ENCODE data around the gene EZH1. TPM values are rescaled to one million over a fixed set of nuclear protein-coding genes. Genes with fewer than 3 reads are reported as not detected.
A peak's percentile ranks its signal among the peaks of the same experiment; 100 is the strongest.

EZH1 gene
- total RNA-seq, 4 donors from 2014 or later: 32.7 to 71.9 (median 43.9) TPM

DNA sequence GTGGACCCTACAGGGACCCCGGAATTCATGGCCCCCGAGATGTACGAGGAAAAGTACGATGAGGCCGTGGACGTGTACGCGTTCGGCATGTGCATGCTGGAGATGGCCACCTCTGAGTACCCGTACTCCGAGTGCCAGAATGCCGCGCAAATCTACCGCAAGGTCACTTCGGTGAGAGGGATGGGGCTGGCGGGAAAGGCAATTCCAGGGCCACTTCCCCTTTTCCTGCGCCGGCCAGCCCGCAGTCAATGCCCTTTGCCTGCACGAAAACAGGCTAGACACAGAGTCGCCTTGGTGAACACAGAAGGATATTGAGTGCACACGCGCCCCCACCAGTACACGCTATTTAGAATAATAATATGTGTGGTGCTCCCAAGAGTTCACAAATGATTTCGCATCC is 39.6 kb upstream of the EZH1 start:
- DNase-seq (ENCODE audit: low spot score in 2 of 2): no peak
- intact Hi-C loops (cut with DNase I; ENCODE audit: low total_unique reads): no loop called here
- H3K4me3 ChIP-seq (ENCODE audit: low read depth, poor library complexity, severe bottlenecking): no peak overlapping the region
- WGBS, 2 donors: 43 to 47% methylated on average over 22 to 25 of the region's 25 CpGs
- TF ChIP-seq, protein P1, sequence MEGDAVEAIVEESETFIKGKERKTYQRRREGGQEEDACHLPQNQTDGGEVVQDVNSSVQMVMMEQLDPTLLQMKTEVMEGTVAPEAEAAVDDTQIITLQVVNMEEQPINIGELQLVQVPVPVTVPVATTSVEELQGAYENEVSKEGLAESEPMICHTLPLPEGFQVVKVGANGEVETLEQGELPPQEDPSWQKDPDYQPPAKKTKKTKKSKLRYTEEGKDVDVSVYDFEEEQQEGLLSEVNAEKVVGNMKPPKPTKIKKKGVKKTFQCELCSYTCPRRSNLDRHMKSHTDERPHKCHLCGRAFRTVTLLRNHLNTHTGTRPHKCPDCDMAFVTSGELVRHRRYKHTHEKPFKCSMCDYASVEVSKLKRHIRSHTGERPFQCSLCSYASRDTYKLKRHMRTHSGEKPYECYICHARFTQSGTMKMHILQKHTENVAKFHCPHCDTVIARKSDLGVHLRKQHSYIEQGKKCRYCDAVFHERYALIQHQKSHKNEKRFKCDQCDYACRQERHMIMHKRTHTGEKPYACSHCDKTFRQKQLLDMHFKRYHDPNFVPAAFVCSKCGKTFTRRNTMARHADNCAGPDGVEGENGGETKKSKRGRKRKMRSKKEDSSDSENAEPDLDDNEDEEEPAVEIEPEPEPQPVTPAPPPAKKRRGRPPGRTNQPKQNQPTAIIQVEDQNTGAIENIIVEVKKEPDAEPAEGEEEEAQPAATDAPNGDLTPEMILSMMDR (IDR thresholded peaks at IDR 0.05): no peak

DNA sequence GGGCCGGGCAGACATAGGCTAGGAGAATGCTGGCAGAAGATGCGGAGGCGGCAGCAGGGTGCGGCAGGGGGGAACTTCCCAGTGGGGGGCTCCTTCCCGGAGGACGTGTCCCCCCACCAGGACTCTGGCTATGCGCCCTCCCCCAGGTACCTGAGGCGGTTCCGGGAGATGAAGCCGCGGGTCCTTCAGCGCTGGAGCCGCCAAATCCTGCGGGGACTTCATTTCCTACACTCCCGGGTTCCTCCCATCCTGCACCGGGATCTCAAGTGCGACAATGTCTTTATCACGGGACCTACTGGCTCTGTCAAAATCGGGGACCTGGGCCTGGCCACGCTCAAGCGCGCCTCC is 38.9 kb upstream of the EZH1 start:
- no peak for TF ChIP-seq POLR2A (IDR thresholded peaks at IDR 0.05)
- TF ChIP-seq, protein P1 (IDR thresholded peaks at IDR 0.05): no peak
- no peak for DNase-seq (ENCODE audit: low spot score in 2 of 2)
- WGBS, 2 donors: 22 to 37% methylated on average over 22 of the region's 22 CpGs
- intact Hi-C loops (cut with DNase I; ENCODE audit: low total_unique reads): no loop called here
- no peak overlapping the region for H3K4me3 ChIP-seq (ENCODE audit: low read depth, poor library complexity, severe bottlenecking)

DNA sequence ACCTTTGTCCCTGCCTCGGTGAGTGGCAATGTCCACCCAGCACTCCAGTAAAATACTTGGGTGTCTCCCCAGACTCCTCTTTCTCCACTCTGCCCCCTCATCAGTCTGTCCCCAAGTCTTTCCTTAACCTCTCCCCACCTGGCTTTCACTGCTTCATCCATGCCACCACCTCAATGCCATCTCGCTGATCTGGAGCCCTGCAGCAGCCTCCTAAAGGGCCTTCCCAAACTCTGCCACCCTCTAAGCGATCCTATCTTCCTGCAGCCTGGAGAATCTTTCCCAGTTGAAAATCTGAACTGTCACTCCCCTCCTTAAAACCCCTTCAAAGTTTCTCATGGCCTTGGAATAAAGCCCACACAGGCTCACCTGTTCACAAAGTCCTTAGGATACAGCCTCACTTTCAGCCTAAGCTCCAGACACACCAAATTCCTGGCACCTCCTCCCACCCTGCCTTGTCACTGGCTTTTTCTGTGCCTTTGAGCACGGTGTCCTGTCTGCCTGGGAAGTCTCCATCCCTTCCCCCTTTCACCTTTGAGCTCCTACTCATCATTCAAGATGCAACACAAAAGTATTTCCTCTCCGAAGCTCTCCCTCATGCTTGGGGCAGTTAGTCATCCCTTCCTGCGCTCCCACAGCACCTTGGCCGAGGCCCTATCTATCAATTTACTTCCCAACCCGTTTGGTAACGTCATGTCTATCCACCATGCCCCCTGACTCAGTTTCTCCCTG is 38.4 kb upstream of the EZH1 start:
- DNase-seq (ENCODE audit: low spot score in 2 of 2): no peak
- H3K4me3 ChIP-seq (ENCODE audit: low read depth, poor library complexity, severe bottlenecking): no peak overlapping the region
- TF ChIP-seq, protein P1 (IDR thresholded peaks at IDR 0.05): no peak
- TF ChIP-seq POLR2A (IDR thresholded peaks at IDR 0.05): no peak
- WGBS, 2 donors: 39 to 40% methylated on average over 9 of the region's 9 CpGs
- intact Hi-C loops (cut with DNase I; ENCODE audit: low total_unique reads): no loop called here

DNA sequence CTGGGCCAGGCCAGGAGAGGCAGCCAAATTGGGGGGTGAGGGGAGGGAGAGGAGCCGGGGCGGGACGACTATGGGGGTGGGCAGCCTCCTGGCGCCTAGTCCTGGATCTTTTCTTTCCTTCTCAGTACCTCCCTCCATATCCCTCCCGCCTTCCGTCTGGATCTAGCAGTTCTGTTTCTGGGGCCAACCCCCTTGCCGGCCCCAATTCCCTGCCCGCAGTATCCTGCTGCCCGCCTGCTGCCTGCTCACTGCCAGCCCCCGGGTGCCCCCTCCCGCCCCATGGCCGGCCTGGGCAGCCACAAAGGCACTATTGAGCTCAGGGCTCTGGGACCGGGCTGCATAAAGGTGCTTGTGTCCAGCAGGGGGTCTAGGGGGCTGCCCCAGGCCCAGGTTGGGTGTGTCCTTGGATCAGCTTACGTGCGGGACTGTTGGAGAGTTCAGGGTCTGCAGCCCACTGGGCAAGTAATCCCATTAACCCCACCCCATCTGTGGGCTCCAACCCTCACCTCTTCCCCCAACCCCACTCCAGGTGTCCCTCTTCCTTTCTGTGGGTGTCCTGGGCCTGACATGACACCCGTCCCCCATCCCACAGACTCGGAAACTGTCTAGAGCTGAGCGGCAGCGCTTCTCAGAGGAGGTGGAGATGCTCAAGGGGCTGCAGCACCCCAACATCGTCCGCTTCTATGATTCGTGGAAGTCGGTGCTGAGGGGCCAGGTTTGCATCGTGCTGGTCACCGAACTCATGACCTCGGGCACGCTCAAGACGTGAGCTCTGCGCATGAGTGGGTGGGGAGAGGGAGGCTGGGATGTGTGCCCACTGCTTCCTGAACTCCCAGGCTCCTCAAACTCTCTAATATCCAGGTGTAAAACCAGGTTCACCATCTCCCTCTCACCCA is 37.6 kb upstream of the EZH1 start:
- TF ChIP-seq, protein P1 (IDR thresholded peaks at IDR 0.05): no peak
- TF ChIP-seq POLR2A (IDR thresholded peaks at IDR 0.05): no peak
- no peak for DNase-seq (ENCODE audit: low spot score in 2 of 2)
- WGBS, 2 donors: 44 to 45% methylated on average over 29 of the region's 29 CpGs
- intact Hi-C loops (cut with DNase I; ENCODE audit: low total_unique reads): no loop called here
- no peak overlapping the region for H3K4me3 ChIP-seq (ENCODE audit: low read depth, poor library complexity, severe bottlenecking)

DNA sequence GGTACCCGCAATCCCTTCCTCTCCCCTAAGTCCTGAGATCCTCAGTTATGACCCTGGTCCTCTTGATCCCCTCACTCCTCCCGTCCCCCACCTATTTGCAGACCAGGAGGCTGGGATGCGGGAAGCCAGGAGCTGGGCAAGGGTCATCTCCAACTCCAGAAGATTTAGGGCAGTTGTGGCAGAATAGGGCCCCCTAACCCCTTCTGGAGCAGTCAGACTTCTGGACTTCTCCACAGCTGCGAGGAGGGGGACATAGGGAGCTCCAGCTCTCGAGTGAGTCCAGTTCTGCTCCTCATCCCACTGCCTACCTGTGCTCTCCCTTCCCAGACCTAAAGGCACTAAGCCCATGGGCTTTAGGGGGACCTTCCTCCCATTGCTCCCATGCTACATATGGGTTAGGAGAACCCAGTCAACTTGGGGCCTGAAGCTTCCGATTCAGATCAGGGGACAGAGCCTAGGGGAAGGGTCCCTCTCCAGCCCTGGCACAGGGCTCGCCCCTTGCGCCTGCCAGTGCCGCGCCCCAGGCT is 36.9 kb upstream of the EZH1 start:
- peak in 1 of 2 donors; percentile 40 for DNase-seq (ENCODE audit: low spot score in 2 of 2)
- H3K4me3 ChIP-seq (ENCODE audit: low read depth, poor library complexity, severe bottlenecking): no peak overlapping the region
- intact Hi-C loops (cut with DNase I; ENCODE audit: low total_unique reads): no loop called here
- 36 to 38% methylated on average over 10 of the region's 10 CpGs for WGBS, 2 donors
- TF ChIP-seq, protein P1 (IDR thresholded peaks at IDR 0.05): no peak
- TF ChIP-seq POLR2A (IDR thresholded peaks at IDR 0.05): no peak
